ENCODE results near the gene MEI1. TPM values are rescaled to one million over a fixed set of nuclear protein-coding genes. Genes with fewer than 3 reads are reported as not detected.

Gene MEI1
- total and polyA plus RNA-seq, 9 of the 15 experiments (the other 6 are each of a cell fraction or from before 2014, with no cell fraction given) = 0.08 to 0.68 (median 0.18) TPM; not detected in 2

DNA sequence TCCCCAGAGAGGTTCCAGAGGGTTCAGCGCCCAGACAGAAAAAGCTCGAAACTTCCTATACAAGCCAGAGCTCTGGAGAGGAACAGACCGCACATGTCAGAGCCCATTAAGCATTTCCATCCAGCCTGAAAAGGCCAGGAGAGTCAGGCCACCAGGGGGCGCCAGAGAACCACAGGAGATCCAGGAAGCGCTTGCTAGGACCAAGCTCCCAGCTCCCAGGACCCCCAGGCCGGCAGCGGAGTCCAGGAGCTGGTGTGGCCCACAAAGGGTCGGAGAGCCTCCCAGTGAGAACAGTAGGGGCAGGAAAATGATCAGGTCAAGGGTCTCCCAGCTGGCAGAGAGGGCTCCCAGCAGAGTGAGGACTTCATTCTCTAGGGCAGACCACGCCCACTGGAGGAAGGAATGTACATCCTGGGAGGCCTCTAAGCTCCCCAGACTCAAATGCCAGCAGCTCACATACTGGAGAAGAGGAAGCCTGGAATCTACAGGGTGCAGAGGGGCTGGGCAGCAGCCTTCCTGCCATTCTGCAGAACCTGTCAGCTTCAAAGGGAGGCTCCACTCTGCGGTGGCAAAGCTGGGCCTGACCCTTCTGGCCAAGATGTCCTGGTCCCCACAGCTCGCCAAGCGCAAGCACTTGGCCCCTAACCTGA, 2.1 kb upstream of the MEI1 start (continued):
- no peak for TF ChIP-seq SAFB2 (IDR thresholded peaks at IDR 0.05; ENCODE audit: borderline replicate concordance, low read depth, low read length, severe bottlenecking)
- TF ChIP-seq ATF1 (CRISPR knock-in tag; IDR thresholded peaks at IDR 0.05) = no peak
- TF ChIP-seq ATF1 (tag; IDR thresholded peaks at IDR 0.05) = no peak
- TF ChIP-seq BHLHE40 (IDR thresholded peaks at IDR 0.05; ENCODE audit: low read length) = no peak
- no peak for TF ChIP-seq PCBP1 (IDR thresholded peaks at IDR 0.05; ENCODE audit: low read depth, low read length, poor library complexity, severe bottlenecking)
- no peak for TF ChIP-seq ZC3H4 (CRISPR knock-in tag; IDR thresholded peaks at IDR 0.05; ENCODE audit: borderline replicate concordance)
- TF ChIP-seq, protein P1, sequence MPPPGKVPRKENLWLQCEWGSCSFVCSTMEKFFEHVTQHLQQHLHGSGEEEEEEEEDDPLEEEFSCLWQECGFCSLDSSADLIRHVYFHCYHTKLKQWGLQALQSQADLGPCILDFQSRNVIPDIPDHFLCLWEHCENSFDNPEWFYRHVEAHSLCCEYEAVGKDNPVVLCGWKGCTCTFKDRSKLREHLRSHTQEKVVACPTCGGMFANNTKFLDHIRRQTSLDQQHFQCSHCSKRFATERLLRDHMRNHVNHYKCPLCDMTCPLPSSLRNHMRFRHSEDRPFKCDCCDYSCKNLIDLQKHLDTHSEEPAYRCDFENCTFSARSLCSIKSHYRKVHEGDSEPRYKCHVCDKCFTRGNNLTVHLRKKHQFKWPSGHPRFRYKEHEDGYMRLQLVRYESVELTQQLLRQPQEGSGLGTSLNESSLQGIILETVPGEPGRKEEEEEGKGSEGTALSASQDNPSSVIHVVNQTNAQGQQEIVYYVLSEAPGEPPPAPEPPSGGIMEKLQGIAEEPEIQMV (tag; conservative IDR thresholded peaks at IDR 0.05; ENCODE audit: low read depth) = no peak
- TF ChIP-seq CBX5 (IDR thresholded peaks at IDR 0.05; ENCODE audit: borderline replicate concordance, low read depth) = no peak
- no peak for TF ChIP-seq SAP30 (IDR thresholded peaks at IDR 0.05; ENCODE audit: borderline replicate concordance, insufficient read depth, low read depth, low read length, poor library complexity, severe bottlenecking)
- no peak for TF ChIP-seq HNRNPUL1 (IDR thresholded peaks at IDR 0.05; ENCODE audit: low read length)
- no peak for TF ChIP-seq ELF2 (CRISPR knock-in tag; IDR thresholded peaks at IDR 0.05)
- TF ChIP-seq STAT5B (CRISPR knock-in tag; IDR thresholded peaks at IDR 0.05) = no peak
- peak; percentile 35; the same call in 1 of the 2 replicates for TF ChIP-seq EP400 (IDR thresholded peaks at IDR 0.05)
- TF ChIP-seq PHF20 (IDR thresholded peaks at IDR 0.05; ENCODE audit: partially characterized antibody) = no peak
- TF ChIP-seq HNRNPL (IDR thresholded peaks at IDR 0.05; ENCODE audit: low read depth, low read length) = no peak
- no peak for TF ChIP-seq ZKSCAN3 (CRISPR knock-in tag; IDR thresholded peaks at IDR 0.05)
- TF ChIP-seq ZBTB8A (IDR thresholded peaks at IDR 0.05; ENCODE audit: partially characterized antibody) = no peak
- peak; percentile 55; the same call in 1 of the 2 replicates for TF ChIP-seq ZBTB7A (IDR thresholded peaks at IDR 0.05; ENCODE audit: borderline replicate concordance, control insufficient read depth, low read depth, low read length)
- no peak for TF ChIP-seq RBM15 (IDR thresholded peaks at IDR 0.05; ENCODE audit: insufficient read depth, low read length)
- TF ChIP-seq KLF16 (IDR thresholded peaks at IDR 0.05) = peak; percentile 45; the same call in 1 of the 2 replicates
- TF ChIP-seq NFATC3 (IDR thresholded peaks at IDR 0.05) = no peak
- TF ChIP-seq, protein P2, sequence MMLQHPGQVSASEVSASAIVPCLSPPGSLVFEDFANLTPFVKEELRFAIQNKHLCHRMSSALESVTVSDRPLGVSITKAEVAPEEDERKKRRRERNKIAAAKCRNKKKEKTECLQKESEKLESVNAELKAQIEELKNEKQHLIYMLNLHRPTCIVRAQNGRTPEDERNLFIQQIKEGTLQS (IDR thresholded peaks at IDR 0.05) = no peak
- TF ChIP-seq, protein P2 (CRISPR knock-in tag; conservative IDR thresholded peaks at IDR 0.05) = no peak
- TF ChIP-seq, protein P3, sequence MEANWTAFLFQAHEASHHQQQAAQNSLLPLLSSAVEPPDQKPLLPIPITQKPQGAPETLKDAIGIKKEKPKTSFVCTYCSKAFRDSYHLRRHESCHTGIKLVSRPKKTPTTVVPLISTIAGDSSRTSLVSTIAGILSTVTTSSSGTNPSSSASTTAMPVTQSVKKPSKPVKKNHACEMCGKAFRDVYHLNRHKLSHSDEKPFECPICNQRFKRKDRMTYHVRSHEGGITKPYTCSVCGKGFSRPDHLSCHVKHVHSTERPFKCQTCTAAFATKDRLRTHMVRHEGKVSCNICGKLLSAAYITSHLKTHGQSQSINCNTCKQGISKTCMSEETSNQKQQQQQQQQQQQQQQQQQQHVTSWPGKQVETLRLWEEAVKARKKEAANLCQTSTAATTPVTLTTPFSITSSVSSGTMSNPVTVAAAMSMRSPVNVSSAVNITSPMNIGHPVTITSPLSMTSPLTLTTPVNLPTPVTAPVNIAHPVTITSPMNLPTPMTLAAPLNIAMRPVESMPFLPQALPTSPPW (CRISPR knock-in tag; IDR thresholded peaks at IDR 0.05) = no peak
- no peak for TF ChIP-seq FIP1L1 (IDR thresholded peaks at IDR 0.05; ENCODE audit: low read depth, low read length, poor library complexity, severe bottlenecking)
- no peak for TF ChIP-seq ZBTB1 (CRISPR knock-in tag; IDR thresholded peaks at IDR 0.05; ENCODE audit: borderline replicate concordance, low read depth)

All from K562 (cell line).